Measurements from ENCODE around the gene CGB8.

CGB8 gene

DNA sequence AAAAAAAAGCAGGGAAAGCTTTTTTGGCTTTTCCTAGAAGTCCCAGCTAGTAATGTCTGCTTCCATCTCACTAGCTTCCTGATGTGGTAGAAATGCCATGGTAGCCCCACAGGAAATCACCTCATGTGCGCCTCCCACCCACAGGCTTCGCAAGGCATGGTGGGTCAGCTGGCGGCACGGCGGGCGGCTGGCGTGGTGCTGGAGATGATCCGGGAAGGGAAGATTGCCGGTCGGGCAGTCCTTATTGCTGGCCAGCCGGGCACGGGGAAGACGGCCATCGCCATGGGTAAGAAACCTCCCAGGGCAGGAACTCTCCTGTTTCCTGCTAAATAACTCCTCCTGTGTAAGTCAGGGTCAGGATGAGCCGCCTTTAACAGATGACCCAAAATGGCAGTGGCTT is 44.8 kb downstream of the CGB8 start:
- no peak for DNase-seq

DNA sequence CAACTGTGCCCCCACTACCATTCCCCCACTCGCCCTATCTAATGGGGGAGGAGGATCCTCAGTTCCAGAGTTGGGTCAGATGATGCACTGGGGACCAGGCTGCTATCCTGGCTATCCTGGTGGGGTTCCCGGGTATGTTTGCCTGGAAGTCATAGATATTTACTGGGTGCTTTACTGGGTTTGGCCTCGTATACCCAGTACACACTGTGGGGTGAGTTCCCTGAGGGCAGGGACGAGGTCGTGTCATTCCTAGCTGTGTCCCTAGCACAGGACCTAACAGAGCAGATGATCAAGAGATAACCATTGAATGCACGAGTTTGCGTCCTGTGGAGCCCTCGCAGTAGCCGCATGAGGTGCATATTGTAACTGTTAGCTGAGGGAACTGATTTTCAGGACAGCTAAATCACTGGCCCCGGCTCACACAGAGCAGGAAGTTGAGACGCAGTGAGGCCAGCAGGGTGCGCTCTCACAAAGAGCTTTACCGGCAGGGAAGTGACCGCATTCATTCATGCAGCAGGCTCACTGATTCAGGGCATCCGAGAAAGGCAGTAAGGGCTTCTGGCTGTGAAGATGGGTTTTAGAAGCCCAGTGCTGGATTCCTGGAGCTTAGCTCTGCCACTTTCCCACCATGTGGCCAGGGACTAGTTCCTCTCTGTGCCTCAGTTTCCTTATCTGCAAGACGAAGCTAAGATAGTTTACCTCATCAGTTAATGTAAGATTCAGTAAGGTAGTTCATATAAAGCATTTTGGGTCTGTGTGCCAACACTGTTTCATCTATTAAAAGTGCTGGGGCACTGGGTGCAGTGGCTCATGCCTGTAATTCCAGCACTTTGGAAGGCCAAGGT is 49.2 kb downstream of the CGB8 start:
- peak in 3 of 4 experiments; percentile 31 to 70 (median 46) for DNase-seq

GRCh38 chr19:48997972-48998371 is 50.9 kb downstream of the CGB8 start:
- DNase-seq = peak in 2 of 4 experiments; percentile 10 to 31
